Neural cell (in vitro differentiated cells): Measurements from ENCODE around the gene ATG9B. TPM values are rescaled to one million over a fixed set of nuclear protein-coding genes. Genes with fewer than 3 reads are reported as not detected.
"Not testable (repeated sequence)": the region's sequence is repeated elsewhere in the genome, so short reads cannot be mapped to it uniquely, and the experiment has no call there.

Experiments used
- H2AFZ ChIP-seq: fragments of 200-600, 300-800 bp; sonication (generic), shearing (Covaris generic); 2 replicates; pipeline ENCODE4 v1.6.0; 2014; ENCODE audit warnings: low read depth, mild to moderate bottlenecking, antibody characterized with exemption, low read length, moderate library complexity
- H3F3A ChIP-seq: fragments of 200-600 bp; shearing (Covaris generic); 2 replicates; pipeline ENCODE4 v1.6.1; 2016; ENCODE audit warnings: mild to moderate bottlenecking, moderate library complexity, mixed read lengths, antibody characterized with exemption, low read length; ENCODE audit not compliant: insufficient read depth, poor library complexity, severe bottlenecking
- H3K27ac ChIP-seq: fragments of 200-600, 300-800 bp; sonication (generic), shearing (Covaris generic); 2 replicates; pipeline ENCODE4 v1.5.1; 2014; ENCODE audit warnings: mild to moderate bottlenecking, low read length, moderate library complexity
- H3K27me3 ChIP-seq: fragments of 300-800, 200-600 bp; sonication (generic), shearing (Covaris generic); 2 replicates; pipeline ENCODE4 v1.6.0; 2014; ENCODE audit warnings: mild to moderate bottlenecking, low read depth, low read length, moderate library complexity; ENCODE audit not compliant: insufficient read depth
- H3K36me3 ChIP-seq: fragments of 300-800, 200-600 bp; sonication (generic), shearing (Covaris generic); 2 replicates; pipeline ENCODE4 v1.5.1; 2014; ENCODE audit warnings: mild to moderate bottlenecking, antibody characterized with exemption, low read length, moderate library complexity; ENCODE audit not compliant: insufficient read depth
- H3K4me2 ChIP-seq: fragments of 300-800, 200-600 bp; sonication (generic), shearing (Covaris generic); 2 replicates; pipeline ENCODE4 v1.6.0; 2014; ENCODE audit warnings: mild to moderate bottlenecking, low read length
- H3K4me3 ChIP-seq: fragments of 300-800, 200-600 bp; sonication (generic), shearing (Covaris generic); 2 replicates; pipeline ENCODE4 v1.5.1; 2014; ENCODE audit warnings: mild to moderate bottlenecking, low read length, moderate library complexity
- H3K79me2 ChIP-seq: fragments of 200-600 bp; shearing (Covaris generic); replicated peaks from 2 replicates; pipeline ENCODE4 v1.6.0; 2014; ENCODE audit warnings: mild to moderate bottlenecking, low read length, moderate library complexity; ENCODE audit not compliant: insufficient read depth
- H3K9ac ChIP-seq: fragments of 300-800, 200-600 bp; sonication (generic), shearing (Covaris generic); 2 replicates; pipeline ENCODE4 v1.6.1; 2016; ENCODE audit warnings: mild to moderate bottlenecking, low read length, mixed read lengths
- H3K9me2 ChIP-seq: fragments of 200-600 bp; shearing (Covaris generic); 2 replicates; pipeline ENCODE4 v1.6.1; 2016; ENCODE audit warnings: mild to moderate bottlenecking, low read length, mixed read lengths; ENCODE audit not compliant: insufficient read depth
- H3K9me3 ChIP-seq: fragments of 200-600, 300-800 bp; sonication (generic), shearing (Covaris generic); 2 replicates; pipeline ENCODE4 v1.6.1; 2016; ENCODE audit warnings: mild to moderate bottlenecking, mixed run types, low read length, moderate library complexity, mixed read lengths
- H4K20me1 ChIP-seq: fragments of 200-600 bp; shearing (Covaris generic); 2 replicates; pipeline ENCODE4 v1.6.1; 2016; ENCODE audit warnings: mild to moderate bottlenecking, mixed run types; ENCODE audit not compliant: insufficient read depth
- MXI1 ChIP-seq: fragments of 450-650 bp; conservative IDR thresholded peaks from 2 replicates; pipeline ENCODE4 v1.6.1; 2014; ENCODE audit warnings: antibody characterized with exemption, mild to moderate bottlenecking; ENCODE audit not compliant: poor library complexity, severe bottlenecking
- RAD21 ChIP-seq: fragments of 450-650 bp; conservative IDR thresholded peaks from 2 replicates; pipeline ENCODE4 v1.6.1; 2014; ENCODE audit warnings: antibody characterized with exemption, mild to moderate bottlenecking, moderate library complexity
- SMC3 ChIP-seq: fragments of 450-650 bp; conservative IDR thresholded peaks from 2 replicates; pipeline ENCODE4 v1.6.1; 2014; ENCODE audit warnings: antibody characterized with exemption, mild to moderate bottlenecking, moderate library complexity; ENCODE audit not compliant: poor library complexity
- polyA plus RNA-seq: library from polyadenylated mRNA; depleted of rRNA; stranded (reverse); fragments of >200 nt; gene quantifications from 2 replicates; pipeline ENCODE4 v1.2.3, GENCODE V29; 2014
- TF ChIP-seq, protein P1 (sequence below): fragments of 450-650 bp; IDR thresholded peaks from 2 replicates; pipeline ENCODE4 v1.5.1; 2014; ENCODE audit warnings: antibody characterized with exemption, mild to moderate bottlenecking, moderate library complexity; ENCODE audit not compliant: poor library complexity, severe bottlenecking
- TF ChIP-seq, protein P2 (sequence below): IDR thresholded peaks from 2 replicates; pipeline ENCODE4 v1.6.1; 2012; ENCODE audit warnings: borderline replicate concordance

ATG9B gene
- polyA plus RNA-seq, 1 donor from 2014 or later = 1.4 TPM

DNA sequence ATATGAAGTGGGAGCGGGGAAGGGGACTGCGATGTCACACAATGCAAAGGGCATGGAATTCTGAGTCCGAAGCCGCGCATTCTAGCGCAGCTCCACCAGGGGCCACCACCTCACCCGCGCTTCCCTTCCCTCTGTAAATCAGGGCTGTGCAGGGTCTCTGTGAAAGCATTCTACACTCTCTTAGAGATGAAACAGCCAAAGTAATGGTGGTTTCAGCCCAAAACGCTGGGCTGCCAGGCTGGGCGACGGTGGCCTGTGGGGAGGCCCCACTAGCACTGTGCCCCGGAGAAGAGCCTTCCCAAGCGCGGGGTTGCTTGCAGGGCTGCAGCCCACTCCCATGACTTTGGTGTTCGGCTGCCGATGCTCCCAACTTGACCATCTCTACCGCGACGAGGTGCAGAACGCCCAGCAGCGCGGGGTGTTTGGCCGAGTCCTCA lies 11.4 kb downstream of the ATG9B start:
- H2AFZ ChIP-seq = no peak overlapping the region
- H3K27ac ChIP-seq = no peak overlapping the region
- no peaks in the 10 kb centered on the region for H3K9me2 ChIP-seq
- no peaks in the 10 kb centered on the region for H3K36me3 ChIP-seq
- no peaks in the 10 kb centered on the region for H3K79me2 ChIP-seq
- no peak overlapping the region for H3K4me3 ChIP-seq
- H3F3A ChIP-seq = no peaks in the 10 kb centered on the region
- H3K27me3 ChIP-seq = peaks cover 5% of the 10 kb centered on the region
- H3K4me2 ChIP-seq = no peak overlapping the region
- TF ChIP-seq, protein P1, sequence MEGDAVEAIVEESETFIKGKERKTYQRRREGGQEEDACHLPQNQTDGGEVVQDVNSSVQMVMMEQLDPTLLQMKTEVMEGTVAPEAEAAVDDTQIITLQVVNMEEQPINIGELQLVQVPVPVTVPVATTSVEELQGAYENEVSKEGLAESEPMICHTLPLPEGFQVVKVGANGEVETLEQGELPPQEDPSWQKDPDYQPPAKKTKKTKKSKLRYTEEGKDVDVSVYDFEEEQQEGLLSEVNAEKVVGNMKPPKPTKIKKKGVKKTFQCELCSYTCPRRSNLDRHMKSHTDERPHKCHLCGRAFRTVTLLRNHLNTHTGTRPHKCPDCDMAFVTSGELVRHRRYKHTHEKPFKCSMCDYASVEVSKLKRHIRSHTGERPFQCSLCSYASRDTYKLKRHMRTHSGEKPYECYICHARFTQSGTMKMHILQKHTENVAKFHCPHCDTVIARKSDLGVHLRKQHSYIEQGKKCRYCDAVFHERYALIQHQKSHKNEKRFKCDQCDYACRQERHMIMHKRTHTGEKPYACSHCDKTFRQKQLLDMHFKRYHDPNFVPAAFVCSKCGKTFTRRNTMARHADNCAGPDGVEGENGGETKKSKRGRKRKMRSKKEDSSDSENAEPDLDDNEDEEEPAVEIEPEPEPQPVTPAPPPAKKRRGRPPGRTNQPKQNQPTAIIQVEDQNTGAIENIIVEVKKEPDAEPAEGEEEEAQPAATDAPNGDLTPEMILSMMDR = peak; percentile 48
- TF ChIP-seq RAD21 = peak; percentile 53
- peak; percentile 46 for TF ChIP-seq SMC3
- TF ChIP-seq MXI1 = no peak
- no peaks in the 10 kb centered on the region for H3K9me3 ChIP-seq
- no peak overlapping the region for H3K9ac ChIP-seq
- H4K20me1 ChIP-seq = no peaks in the 10 kb centered on the region

DNA sequence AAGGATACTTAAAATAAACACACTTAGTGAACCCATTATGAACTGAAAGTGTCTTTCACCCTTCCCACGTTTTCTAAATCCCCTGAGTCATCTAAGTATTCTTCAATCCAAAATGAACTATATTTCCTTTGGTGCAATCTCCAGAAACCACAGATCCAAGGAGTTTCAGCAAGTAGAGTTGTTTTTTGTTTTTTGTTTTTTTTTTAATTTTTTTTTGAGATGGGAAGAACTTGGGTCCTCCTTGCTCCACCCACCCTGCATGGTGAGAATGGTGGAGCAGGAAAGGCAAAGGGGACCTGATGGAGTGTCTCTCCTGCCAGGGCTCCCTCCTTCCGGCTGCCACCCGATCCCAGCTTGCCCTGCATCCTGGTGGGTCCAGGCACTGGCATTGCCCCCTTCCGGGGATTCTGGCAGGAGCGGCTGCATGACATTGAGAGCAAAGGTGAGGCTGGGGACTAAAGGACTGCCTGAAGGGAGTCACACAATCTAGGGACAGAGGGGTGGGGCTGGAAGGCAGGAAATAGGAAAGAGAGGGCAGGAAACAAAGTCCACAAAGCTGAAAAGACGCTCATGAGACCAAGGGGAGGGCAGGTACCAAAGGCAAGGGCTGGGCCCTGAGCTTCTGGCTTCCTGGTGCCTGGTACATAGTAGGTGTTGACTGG lies 12.1 kb downstream of the ATG9B start:
- H3K27me3 ChIP-seq = no peaks in the 10 kb centered on the region
- no peaks in the 10 kb centered on the region for H3K9me2 ChIP-seq
- no peak overlapping the region for H2AFZ ChIP-seq
- no peaks in the 10 kb centered on the region for H3K36me3 ChIP-seq
- no peak overlapping the region for H3K4me2 ChIP-seq
- H3K79me2 ChIP-seq = no peaks in the 10 kb centered on the region
- H3K9me3 ChIP-seq = no peaks in the 10 kb centered on the region
- no peaks in the 10 kb centered on the region for H3F3A ChIP-seq
- no peak for TF ChIP-seq SMC3
- TF ChIP-seq, protein P2, sequence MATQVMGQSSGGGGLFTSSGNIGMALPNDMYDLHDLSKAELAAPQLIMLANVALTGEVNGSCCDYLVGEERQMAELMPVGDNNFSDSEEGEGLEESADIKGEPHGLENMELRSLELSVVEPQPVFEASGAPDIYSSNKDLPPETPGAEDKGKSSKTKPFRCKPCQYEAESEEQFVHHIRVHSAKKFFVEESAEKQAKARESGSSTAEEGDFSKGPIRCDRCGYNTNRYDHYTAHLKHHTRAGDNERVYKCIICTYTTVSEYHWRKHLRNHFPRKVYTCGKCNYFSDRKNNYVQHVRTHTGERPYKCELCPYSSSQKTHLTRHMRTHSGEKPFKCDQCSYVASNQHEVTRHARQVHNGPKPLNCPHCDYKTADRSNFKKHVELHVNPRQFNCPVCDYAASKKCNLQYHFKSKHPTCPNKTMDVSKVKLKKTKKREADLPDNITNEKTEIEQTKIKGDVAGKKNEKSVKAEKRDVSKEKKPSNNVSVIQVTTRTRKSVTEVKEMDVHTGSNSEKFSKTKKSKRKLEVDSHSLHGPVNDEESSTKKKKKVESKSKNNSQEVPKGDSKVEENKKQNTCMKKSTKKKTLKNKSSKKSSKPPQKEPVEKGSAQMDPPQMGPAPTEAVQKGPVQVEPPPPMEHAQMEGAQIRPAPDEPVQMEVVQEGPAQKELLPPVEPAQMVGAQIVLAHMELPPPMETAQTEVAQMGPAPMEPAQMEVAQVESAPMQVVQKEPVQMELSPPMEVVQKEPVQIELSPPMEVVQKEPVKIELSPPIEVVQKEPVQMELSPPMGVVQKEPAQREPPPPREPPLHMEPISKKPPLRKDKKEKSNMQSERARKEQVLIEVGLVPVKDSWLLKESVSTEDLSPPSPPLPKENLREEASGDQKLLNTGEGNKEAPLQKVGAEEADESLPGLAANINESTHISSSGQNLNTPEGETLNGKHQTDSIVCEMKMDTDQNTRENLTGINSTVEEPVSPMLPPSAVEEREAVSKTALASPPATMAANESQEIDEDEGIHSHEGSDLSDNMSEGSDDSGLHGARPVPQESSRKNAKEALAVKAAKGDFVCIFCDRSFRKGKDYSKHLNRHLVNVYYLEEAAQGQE = no peak
- no peak overlapping the region for H3K27ac ChIP-seq
- H4K20me1 ChIP-seq = no peaks in the 10 kb centered on the region
- H3K9ac ChIP-seq = no peak overlapping the region
- H3K4me3 ChIP-seq = no peak overlapping the region

DNA sequence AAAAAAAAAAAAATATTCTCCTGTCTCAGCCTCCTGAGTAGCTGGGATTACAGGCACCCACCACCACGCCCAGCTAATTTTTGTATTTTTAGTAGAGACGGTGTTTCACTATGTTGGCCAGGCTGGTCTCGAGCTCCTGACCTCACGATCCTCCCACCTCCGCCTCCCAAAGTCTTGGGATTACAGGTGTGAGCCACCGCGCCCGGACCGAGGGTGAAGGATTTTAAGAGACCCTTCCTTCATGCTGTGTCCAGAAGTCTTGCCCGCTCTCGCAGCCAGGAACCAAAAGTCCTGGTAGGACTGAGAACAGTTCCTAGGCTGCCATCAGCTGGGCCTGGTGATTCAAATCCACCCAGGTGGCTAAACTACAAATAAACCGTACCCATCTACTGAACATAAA lies 12.7 kb downstream of the ATG9B start:
- H3K4me3 ChIP-seq, H3K4me2 ChIP-seq, H2AFZ ChIP-seq, H4K20me1 ChIP-seq, H3K9ac ChIP-seq, H3K9me3 ChIP-seq, H3K27me3 ChIP-seq, H3F3A ChIP-seq, H3K79me2 ChIP-seq, H3K27ac ChIP-seq, H3K9me2 ChIP-seq, H3K36me3 ChIP-seq: not testable (repeated sequence)
